Gastrocnemius medialis (tissue), 4 donors: Measurements from ENCODE around the gene CSRNP3. TPM values are rescaled to one million over a fixed set of nuclear protein-coding genes. Genes with fewer than 3 reads are reported as not detected.
"Not testable (repeated sequence)": the region's sequence is repeated elsewhere in the genome, so short reads cannot be mapped to it uniquely, and the experiment has no call there.

Source experiments
- ATAC-seq, 2 donors: fragments of 150-250 bp; one replicate each; pipeline ENCODE4 v1.9.1; 2016
- DNase-seq, 2 donors: peaks; one replicate each; pipeline ENCODE4 v3.0.0-alpha.2; 2019
- H3K27ac ChIP-seq, 4 donors: fragments of 200-600 bp; sonication (generic); 1 replicate in 1 of 4; 2 replicates in 3 of 4; pipeline ENCODE4 v1.5.1; 2016 to 2018; ENCODE audit warnings: mild to moderate bottlenecking in 2 of 4, moderate library complexity in 1 of 4
- H3K27me3 ChIP-seq, 3 donors: fragments of 200-600 bp; sonication (generic) in 2 of 3; 1 replicate in 1 of 3; 2 replicates in 2 of 3; pipeline versions ENCODE4 v1.5.1 to v1.6.0; 2016 to 2019; ENCODE audit warnings: mild to moderate bottlenecking in 1 of 3, moderate library complexity in 1 of 3
- H3K36me3 ChIP-seq, 2 donors: fragments of 200-600 bp; sonication (generic) in 1 of 2; one replicate each; pipeline ENCODE4 v1.5.1; 2017 to 2018
- H3K4me1 ChIP-seq, 2 donors: fragments of 200-600 bp; sonication (generic) in 1 of 2; one replicate each; pipeline ENCODE4 v1.5.1; 2016 to 2017; ENCODE audit warnings: mild to moderate bottlenecking in 2 of 2
- H3K4me3 ChIP-seq, 4 donors: fragments of 200-600 bp; sonication (generic) in 3 of 4; 1 replicate in 1 of 4; 2 replicates in 3 of 4; pipeline ENCODE4 v1.5.1; 2016 to 2019; ENCODE audit warnings: mild to moderate bottlenecking in 2 of 4
- H3K9me3 ChIP-seq, 3 donors: fragments of 200-600 bp; sonication (generic) in 2 of 3; 1 replicate in 1 of 3; 2 replicates in 2 of 3; pipeline ENCODE4 v1.5.1; 2016 to 2019
- POLR2A ChIP-seq, 2 donors: fragments of 450-650 bp; IDR thresholded peaks; one replicate each; pipeline ENCODE4 v1.6.1; 2017; ENCODE audit warnings: antibody characterized with exemption in 2 of 2, mild to moderate bottlenecking in 2 of 2, moderate library complexity in 2 of 2
- in situ Hi-C, 4 donors: fragments of 200-750 bp; cut with MboI; loops; one replicate each; pipeline versions ENCODE4 v1.15.0 to v1.8.0; 2017; ENCODE audit warnings: low sequenced_read_pairs in 4 of 4
- intact Hi-C: fragments of 100-400 bp; cut with DNase I; formaldehyde crosslinking; loops from one replicate; pipeline ENCODE4 v1.15.1; 2023; ENCODE audit warnings: low total_unique reads
- total RNA-seq, 4 donors: library from RNA; depleted of rRNA; stranded (reverse); fragments of >200 nt; gene quantifications; one replicate each; pipeline versions ENCODE4 v1.1.0 to v1.2.3, GENCODE V29; 2016
- TF ChIP-seq, protein P1 (sequence below), 5 experiments: fragments of 450-650 bp in 3 of 5; fragments of 200-600 bp in 2 of 5; sonication (generic) in 2 of 5; IDR thresholded peaks in 4 of 5; conservative IDR thresholded peaks in 1 of 5; 1 replicate in 4 of 5; 2 replicates in 1 of 5; pipeline ENCODE4 v1.5.1; 2016 to 2019; ENCODE audit warnings: antibody characterized with exemption in 5 of 5, mild to moderate bottlenecking in 3 of 5, moderate library complexity in 3 of 5

Gene CSRNP3
- total RNA-seq, 4 donors from 2014 or later: 0.05 to 0.27 (median 0.08) TPM

DNA sequence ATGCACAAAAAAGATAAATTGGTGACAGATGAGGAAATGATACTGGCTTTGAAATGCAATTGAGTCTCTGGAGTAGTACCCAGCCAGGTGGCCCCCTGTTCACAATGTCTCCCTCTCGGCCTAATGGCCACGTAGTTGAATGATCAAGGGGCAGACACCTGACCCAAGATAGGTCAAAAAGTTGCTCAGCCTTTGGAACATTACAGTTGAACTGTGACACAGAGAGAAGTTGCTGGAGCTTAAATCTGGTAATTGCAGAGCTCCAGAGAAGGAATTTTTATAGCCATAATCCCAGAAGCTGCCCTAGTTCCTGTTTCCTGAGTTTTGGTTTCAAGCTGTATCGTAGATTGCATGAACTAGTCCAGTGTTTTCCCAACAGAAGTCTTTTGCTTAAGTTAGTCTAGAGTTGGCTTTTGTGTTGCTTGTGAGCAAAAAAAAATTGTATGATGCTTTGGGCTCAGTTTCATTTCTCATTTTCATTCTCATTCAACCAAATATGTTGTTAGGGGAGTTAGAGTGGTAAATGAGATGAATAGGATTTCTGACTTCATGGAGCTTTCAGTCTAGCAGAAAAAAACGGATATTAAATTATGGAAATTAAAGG, 117.9 kb downstream of the CSRNP3 start:
- H3K36me3 ChIP-seq: no peaks in the 10 kb centered on the region
- no peaks in the 10 kb centered on the region for H3K9me3 ChIP-seq
- TF ChIP-seq POLR2A (IDR thresholded peaks at IDR 0.05): no peak
- TF ChIP-seq, protein P1, sequence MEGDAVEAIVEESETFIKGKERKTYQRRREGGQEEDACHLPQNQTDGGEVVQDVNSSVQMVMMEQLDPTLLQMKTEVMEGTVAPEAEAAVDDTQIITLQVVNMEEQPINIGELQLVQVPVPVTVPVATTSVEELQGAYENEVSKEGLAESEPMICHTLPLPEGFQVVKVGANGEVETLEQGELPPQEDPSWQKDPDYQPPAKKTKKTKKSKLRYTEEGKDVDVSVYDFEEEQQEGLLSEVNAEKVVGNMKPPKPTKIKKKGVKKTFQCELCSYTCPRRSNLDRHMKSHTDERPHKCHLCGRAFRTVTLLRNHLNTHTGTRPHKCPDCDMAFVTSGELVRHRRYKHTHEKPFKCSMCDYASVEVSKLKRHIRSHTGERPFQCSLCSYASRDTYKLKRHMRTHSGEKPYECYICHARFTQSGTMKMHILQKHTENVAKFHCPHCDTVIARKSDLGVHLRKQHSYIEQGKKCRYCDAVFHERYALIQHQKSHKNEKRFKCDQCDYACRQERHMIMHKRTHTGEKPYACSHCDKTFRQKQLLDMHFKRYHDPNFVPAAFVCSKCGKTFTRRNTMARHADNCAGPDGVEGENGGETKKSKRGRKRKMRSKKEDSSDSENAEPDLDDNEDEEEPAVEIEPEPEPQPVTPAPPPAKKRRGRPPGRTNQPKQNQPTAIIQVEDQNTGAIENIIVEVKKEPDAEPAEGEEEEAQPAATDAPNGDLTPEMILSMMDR (IDR thresholded peaks at IDR 0.05 in 4 of 5, conservative IDR thresholded peaks at IDR 0.05 in 1 of 5): no peak
- no peak overlapping the region for H3K4me3 ChIP-seq
- H3K4me1 ChIP-seq: no peaks in the 10 kb centered on the region
- no peak overlapping the region for H3K27ac ChIP-seq
- in situ Hi-C loops (no loop called here), intact Hi-C loops (no loop called here)
- ATAC-seq (no peak), DNase-seq (no peak)
- H3K27me3 ChIP-seq: no peaks in the 10 kb centered on the region

DNA sequence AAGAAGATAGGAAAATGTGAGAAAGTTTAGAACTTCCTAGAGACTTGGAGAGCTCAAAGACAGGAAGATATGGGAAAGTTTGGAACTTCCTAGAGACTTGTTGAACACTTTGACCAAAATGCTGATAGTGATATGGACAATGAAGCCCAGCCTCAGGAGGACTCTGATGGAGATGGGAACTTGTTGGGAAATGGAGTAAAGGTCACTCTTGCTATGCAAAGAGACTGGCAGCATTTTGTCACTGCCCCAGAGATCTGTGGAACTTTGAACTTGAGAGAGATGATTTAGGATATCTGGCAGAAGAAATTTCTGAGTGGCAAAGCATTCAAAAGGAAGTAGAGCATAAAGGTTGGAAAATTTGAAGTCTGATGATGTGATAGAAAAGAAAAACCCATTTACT, 121.5 kb downstream of the CSRNP3 start:
- DNase-seq, in situ Hi-C loops, H3K4me1 ChIP-seq, intact Hi-C loops, H3K36me3 ChIP-seq, H3K27ac ChIP-seq, H3K27me3 ChIP-seq, H3K4me3 ChIP-seq, ATAC-seq, H3K9me3 ChIP-seq: not testable (repeated sequence)

DNA sequence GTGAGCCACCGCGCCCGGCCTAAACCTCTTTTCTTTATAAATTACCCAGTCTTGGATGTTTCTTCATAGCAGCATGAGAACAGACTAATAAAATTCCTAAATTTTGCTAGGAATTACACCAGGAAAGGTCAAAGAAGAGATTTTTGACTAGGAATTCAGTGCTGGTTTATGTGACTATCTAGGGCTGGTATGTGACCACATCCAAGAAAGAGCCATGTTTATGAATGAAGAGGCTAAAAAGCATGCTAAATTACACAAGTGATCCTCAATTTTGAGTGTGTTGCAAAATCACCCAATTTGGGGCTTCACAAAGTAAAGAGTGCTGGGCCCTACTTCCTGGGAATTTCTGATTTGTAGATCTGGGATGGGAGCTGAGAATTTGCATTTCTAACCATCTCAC, 123.6 kb downstream of the CSRNP3 start:
- Histone ChIP-seq H3K27me3 (no peaks in the 10 kb centered on the region), H3K4me3 (no peak overlapping the region), H3K36me3 (no peaks in the 10 kb centered on the region), H3K4me1 (no peaks in the 10 kb centered on the region), H3K9me3 (no peaks in the 10 kb centered on the region), H3K27ac (no peak overlapping the region)
- DNase-seq (no peak), ATAC-seq (no peak)
- TF ChIP-seq POLR2A (IDR thresholded peaks at IDR 0.05): no peak
- TF ChIP-seq, protein P1 (IDR thresholded peaks at IDR 0.05 in 4 of 5, conservative IDR thresholded peaks at IDR 0.05 in 1 of 5): no peak
- intact Hi-C loops (no loop called here), in situ Hi-C loops (no loop called here)

DNA sequence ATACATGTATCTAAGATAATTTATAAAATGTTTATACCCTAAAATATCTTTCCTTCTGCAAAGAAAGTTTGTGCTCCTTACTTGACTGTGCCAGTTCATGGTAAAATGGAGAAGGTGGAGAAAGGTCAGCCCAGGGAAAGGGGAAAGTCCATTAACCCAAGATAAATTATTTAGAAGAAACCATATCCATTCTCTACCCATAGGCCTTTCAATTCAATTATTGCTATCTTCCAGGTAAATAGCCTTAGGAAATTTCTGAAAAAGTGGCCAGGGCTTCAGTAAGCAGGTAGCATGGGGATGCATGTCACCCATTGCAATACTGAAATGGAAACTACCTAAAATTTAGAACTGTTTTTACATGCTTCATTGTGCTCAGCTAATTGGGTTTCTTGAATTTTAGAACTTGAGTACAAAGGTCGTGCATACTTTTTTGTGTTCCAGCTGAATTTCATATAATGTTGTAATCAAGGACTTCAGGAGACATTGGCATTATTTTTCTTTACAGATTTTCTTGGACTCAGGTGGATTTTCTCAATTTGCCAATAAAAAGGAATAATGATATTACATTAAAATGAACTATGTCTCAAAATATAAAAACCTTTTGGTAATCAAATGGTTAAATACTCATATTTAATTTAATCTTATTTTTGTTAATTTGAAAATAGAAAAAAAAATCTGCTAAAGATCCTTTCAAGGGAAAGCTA, 124.9 kb downstream of the CSRNP3 start:
- Histone ChIP-seq H3K27me3 (no peaks in the 10 kb centered on the region), H3K4me3 (no peak overlapping the region), H3K9me3 (no peaks in the 10 kb centered on the region), H3K4me1 (no peaks in the 10 kb centered on the region), H3K36me3 (no peaks in the 10 kb centered on the region), H3K27ac (no peak overlapping the region)
- ATAC-seq (no peak), DNase-seq (no peak)
- intact Hi-C loops (no loop called here), in situ Hi-C loops (no loop called here)
- TF ChIP-seq POLR2A (IDR thresholded peaks at IDR 0.05): no peak

DNA sequence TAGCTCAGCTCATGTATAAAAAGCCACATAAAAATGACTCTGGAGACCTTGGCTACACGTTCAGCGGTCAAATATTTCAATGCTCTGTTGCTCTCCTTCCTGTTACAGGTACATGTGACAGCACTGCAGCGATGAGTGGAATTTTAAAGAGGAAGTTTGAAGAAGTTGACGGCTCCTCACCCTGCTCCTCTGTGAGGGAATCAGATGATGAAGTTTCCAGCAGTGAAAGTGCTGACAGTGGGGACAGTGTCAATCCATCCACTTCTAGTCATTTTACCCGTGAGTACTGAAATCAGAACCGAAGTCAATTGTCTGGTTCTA, 125.4 kb downstream of the CSRNP3 start:
- TF ChIP-seq POLR2A (IDR thresholded peaks at IDR 0.05): no peak
- intact Hi-C loops: no loop called here
- in situ Hi-C loops: no loop called here
- Histone ChIP-seq H3K9me3 (no peaks in the 10 kb centered on the region), H3K4me3 (no peak overlapping the region), H3K27me3 (no peaks in the 10 kb centered on the region), H3K27ac (no peak overlapping the region), H3K4me1 (no peaks in the 10 kb centered on the region), H3K36me3 (no peaks in the 10 kb centered on the region)
- no peak for ATAC-seq
- no peak for DNase-seq

DNA sequence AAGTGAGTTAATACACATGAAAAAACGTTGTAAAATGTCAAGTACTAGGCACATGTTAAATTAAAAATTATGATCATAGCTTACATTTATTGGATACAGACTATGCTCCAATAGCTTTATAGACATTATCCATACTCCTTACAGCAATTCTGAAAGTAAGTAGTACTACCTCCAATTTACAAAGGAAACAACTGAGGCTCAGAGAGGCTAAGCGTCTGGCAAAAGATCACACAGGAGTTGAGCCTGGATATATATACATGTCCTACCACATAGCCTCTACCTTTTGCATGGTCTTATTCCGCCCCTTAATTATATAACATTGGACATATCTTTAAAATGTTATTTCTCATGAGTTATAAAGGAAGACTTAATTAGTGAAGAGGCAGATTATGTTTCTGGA, 127.3 kb downstream of the CSRNP3 start:
- no peaks in the 10 kb centered on the region for H3K9me3 ChIP-seq
- no peak overlapping the region for H3K4me3 ChIP-seq
- in situ Hi-C loops: no loop called here
- no peak overlapping the region for H3K27ac ChIP-seq
- no peaks in the 10 kb centered on the region for H3K4me1 ChIP-seq
- TF ChIP-seq POLR2A (IDR thresholded peaks at IDR 0.05): no peak
- TF ChIP-seq, protein P1 (IDR thresholded peaks at IDR 0.05 in 4 of 5, conservative IDR thresholded peaks at IDR 0.05 in 1 of 5): no peak
- H3K36me3 ChIP-seq: no peaks in the 10 kb centered on the region
- intact Hi-C loops: no loop called here
- H3K27me3 ChIP-seq: no peaks in the 10 kb centered on the region
- ATAC-seq: no peak
- DNase-seq: no peak
